Lung (tissue), 12 donors: Measurements from ENCODE around the gene RNF152. TPM values are rescaled to one million over a fixed set of nuclear protein-coding genes. Genes with fewer than 3 reads are reported as not detected.
"Not testable (repeated sequence)": the region's sequence is repeated elsewhere in the genome, so short reads cannot be mapped to it uniquely, and the experiment has no call there.

ENCODE experiments used
- ATAC-seq: fragments of 200-7000 bp; cut with Tn5 transposase; one replicate; pipeline ENCODE4 v1.9.1; 2020; ENCODE audit warnings: moderate number of reproducible peaks; ENCODE audit not compliant: insufficient read depth, low FRiP score
- DNase-seq, 3 donors: peaks; one replicate each; pipeline ENCODE4 v3.0.0-alpha.2; 2013 to 2017
- H3K27ac ChIP-seq, 2 donors: one replicate each; pipeline ENCODE4 v1.5.1; 2013; ENCODE audit warnings: mild to moderate bottlenecking in 2 of 2, moderate library complexity in 2 of 2, control low read depth in 1 of 2, inconsistent platforms in 1 of 2, low read depth in 1 of 2, low read length in 1 of 2
- H3K27me3 ChIP-seq, 3 donors: one replicate each; pipeline ENCODE4 v1.5.1; 2013; ENCODE audit warnings: low read length in 2 of 3; ENCODE audit not compliant: control insufficient read depth in 3 of 3, insufficient read depth in 3 of 3
- H3K36me3 ChIP-seq, 4 donors: one replicate each; pipeline ENCODE4 v1.5.1; 2013; ENCODE audit warnings: low read length in 4 of 4, mild to moderate bottlenecking in 1 of 4, moderate library complexity in 1 of 4; ENCODE audit not compliant: control insufficient read depth in 4 of 4, insufficient read depth in 4 of 4
- H3K4me1 ChIP-seq, 5 donors: one replicate each; pipeline ENCODE4 v1.5.1; 2013; ENCODE audit warnings: low read length in 5 of 5, mild to moderate bottlenecking in 2 of 5, moderate library complexity in 1 of 5; ENCODE audit not compliant: control insufficient read depth in 5 of 5, insufficient read depth in 5 of 5
- H3K4me3 ChIP-seq: one replicate; pipeline ENCODE4 v1.5.1; 2013; ENCODE audit warnings: mild to moderate bottlenecking, control low read depth, moderate library complexity
- H3K9ac ChIP-seq, 2 donors: one replicate each; pipeline ENCODE4 v1.5.1; 2013; ENCODE audit warnings: low read length in 2 of 2, control low read depth in 1 of 2; ENCODE audit not compliant: insufficient read depth in 1 of 2
- H3K9me3 ChIP-seq, 4 donors: one replicate each; pipeline ENCODE4 v1.5.1; 2013; ENCODE audit warnings: low read length in 3 of 4, mild to moderate bottlenecking in 1 of 4, moderate library complexity in 1 of 4; ENCODE audit not compliant: control insufficient read depth in 4 of 4, insufficient read depth in 3 of 4
- CTCF ChIP-seq: IDR thresholded peaks from 2 replicates; pipeline ENCODE4 v1.5.1; 2012; ENCODE audit warnings: mild to moderate bottlenecking; ENCODE audit errors: control extremely low read depth, extremely low read depth
- WGBS, 2 donors: extraction: QIAGEN DNeasy Blood & Tissue Kit; methylation state at CpG; one replicate each; pipeline ENCODE4 v1.1.7; 2013; 5-methylcytosine and 5-hydroxymethylcytosine counted together
- polyA plus RNA-seq, 2 donors: library from polyadenylated mRNA; stranded (reverse); fragments of 200-250 nt; gene quantifications; one replicate each; pipeline ENCODE4 v1.2.1, GENCODE V29; 2013
- total RNA-seq, 2 donors: library from RNA; depleted of rRNA in 1 of 2; stranded (reverse); fragments of >200 nt in 1 of 2; gene quantifications; one replicate each; pipeline ENCODE4 v1.2.1, GENCODE V29; 2014 to 2021
- donor health status: control.
- donor health status: control.
- donor health status: Bipolar disorder and iron deficiency.
- donor health status: healthy.
- donor health status: DM: yes; HTN: yes; CAD: no.

Gene RNF152
- total and polyA plus RNA-seq, 4 donors, result 1.1 to 55.6 (median 9.6) TPM

GRCh38 chr18:61782545-61782944, 110.3 kb downstream of the RNF152 start:
- no peak overlapping the region for H3K4me3 ChIP-seq
- no peaks in the 10 kb centered on the region for H3K36me3 ChIP-seq
- no peaks in the 10 kb centered on the region for H3K27me3 ChIP-seq
- H3K9ac ChIP-seq, result no peak overlapping the region
- ATAC-seq (no peak), DNase-seq (no peak)
- TF ChIP-seq CTCF, result no peak
- 82 to 88% methylated on average over 3 of the region's 3 CpGs for WGBS, 2 donors
- H3K9me3 ChIP-seq, result no peaks in the 10 kb centered on the region
- no peak overlapping the region for H3K27ac ChIP-seq
- H3K4me1 ChIP-seq, result no peaks in the 10 kb centered on the region

GRCh38 chr18:61776201-61776600, 116.6 kb downstream of the RNF152 start:
- not testable (repeated sequence) for DNase-seq, H3K27me3 ChIP-seq, H3K4me3 ChIP-seq, H3K36me3 ChIP-seq, H3K9me3 ChIP-seq, H3K4me1 ChIP-seq, H3K27ac ChIP-seq, ATAC-seq, H3K9ac ChIP-seq

GRCh38 chr18:61774846-61775245, 118.0 kb downstream of the RNF152 start:
- Histone ChIP-seq H3K36me3 (no peaks in the 10 kb centered on the region), H3K4me1 (no peaks in the 10 kb centered on the region), H3K27ac (no peak overlapping the region), H3K4me3 (no peak overlapping the region), H3K27me3 (no peaks in the 10 kb centered on the region), H3K9me3 (peaks cover 0 to 5% (median 0%) of the 10 kb centered on the region in 4 donors), H3K9ac (no peak overlapping the region)
- no peak for DNase-seq
- no peak for TF ChIP-seq CTCF
- ATAC-seq, result no peak

- peaks cover 0 to 5% (median 0%) of the 10 kb centered on the region in 4 donors for H3K9me3 ChIP-seq
- H3K4me3 ChIP-seq, result no peak overlapping the region
- ATAC-seq (no peak), DNase-seq (no peak)
- peaks cover 0 to 1% (median 0%) of the 10 kb centered on the region in 5 donors for H3K4me1 ChIP-seq
- WGBS, 2 donors, result 92 to 95% methylated on average over 2 of the region's 2 CpGs
- H3K27me3 ChIP-seq, result no peaks in the 10 kb centered on the region
- H3K27ac ChIP-seq, result no peak overlapping the region
- H3K36me3 ChIP-seq, result no peaks in the 10 kb centered on the region
- H3K9ac ChIP-seq, result no peak overlapping the region
- TF ChIP-seq CTCF, result no peak
Measured at GRCh38 chr18:61772293-61772848, 120.4 kb downstream of the RNF152 start.
